Middle frontal gyrus (tissue), 1 donor: ENCODE data around the gene GRIK2.

Source experiments
- DNase-seq: peaks from one replicate; pipeline ENCODE4 v3.0.0-alpha.2; 2015; ENCODE audit warnings: low spot score; ENCODE audit errors: extremely low spot score

GRIK2 gene

DNA sequence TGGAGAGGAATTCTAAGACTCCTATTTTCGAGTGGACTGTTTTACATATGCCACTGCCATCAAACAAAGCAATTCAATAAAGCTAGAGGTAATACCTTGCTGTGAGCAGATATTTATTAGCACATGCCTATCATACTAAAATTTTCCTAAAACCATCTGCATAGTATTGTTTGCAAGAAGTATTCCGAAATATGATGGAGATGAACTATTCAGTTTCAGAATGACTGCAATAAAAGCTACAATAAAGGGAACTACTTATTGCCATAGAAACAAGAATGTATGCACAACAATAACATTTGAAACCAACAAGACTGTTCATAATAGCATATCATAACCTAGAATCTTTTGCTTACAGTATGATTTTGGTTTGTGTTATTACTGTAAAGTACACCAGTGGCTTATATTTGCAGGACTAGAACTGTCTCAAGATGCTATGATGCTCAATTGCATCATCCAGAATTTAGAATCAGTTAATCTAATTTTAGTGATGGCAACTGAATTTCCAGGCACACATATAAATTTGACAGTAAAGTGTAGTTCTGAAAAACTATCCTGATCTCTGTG is 144.3 kb downstream of the GRIK2 start:
- DNase-seq = no peak

DNA sequence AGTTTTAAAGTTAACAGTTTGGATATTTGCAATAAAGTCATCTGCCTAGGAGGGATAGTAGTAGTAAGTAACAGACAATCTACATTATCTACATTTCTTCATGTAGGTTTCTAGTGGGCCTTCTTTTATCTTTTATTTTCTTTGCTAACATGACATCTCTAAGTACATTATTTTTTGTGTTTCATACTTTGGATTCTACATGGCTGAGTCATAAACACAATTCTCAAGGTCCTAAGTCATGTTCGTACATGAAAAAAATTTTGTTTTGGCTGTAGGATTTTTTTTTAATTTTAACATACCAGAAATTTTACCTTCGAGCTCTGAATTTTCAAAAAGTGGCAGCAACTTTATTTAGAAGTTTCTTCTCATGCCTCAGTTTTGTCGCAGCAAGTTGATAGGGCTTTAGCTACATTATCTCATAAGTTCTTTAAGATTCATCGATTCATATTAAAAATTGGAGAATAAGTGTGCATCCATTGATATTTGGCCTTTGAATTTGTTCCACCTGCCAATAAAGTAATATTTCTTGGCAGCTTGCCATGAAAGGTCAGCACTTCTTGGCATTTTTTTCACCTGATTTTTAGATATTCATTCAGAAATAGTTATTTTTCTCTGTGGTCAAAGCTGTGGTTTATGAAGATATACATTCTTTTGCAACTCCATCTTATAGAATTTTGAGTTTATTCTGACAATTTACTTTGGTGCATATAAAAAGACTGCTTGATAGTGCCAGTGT is 146.2 kb downstream of the GRIK2 start:
- no peak for DNase-seq

DNA sequence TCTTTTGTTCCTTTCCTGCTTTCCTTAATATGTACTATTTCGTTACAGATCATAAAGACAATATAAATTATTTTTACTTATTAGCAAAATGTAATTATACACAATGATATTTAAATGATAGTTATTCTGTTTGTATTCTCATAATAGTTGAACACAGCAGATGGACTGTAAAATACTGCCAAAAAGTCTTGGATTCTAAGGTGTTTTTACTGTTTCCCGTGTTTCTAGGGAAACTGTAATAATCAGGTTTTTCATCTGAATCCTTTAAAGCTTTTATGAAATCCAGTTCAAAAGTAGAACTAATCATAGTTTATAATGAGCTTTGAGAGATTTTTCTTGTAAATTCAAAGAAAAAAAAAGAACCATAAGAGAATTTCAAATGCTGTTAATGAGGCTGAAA is 148.4 kb downstream of the GRIK2 start:
- no peak for DNase-seq

DNA sequence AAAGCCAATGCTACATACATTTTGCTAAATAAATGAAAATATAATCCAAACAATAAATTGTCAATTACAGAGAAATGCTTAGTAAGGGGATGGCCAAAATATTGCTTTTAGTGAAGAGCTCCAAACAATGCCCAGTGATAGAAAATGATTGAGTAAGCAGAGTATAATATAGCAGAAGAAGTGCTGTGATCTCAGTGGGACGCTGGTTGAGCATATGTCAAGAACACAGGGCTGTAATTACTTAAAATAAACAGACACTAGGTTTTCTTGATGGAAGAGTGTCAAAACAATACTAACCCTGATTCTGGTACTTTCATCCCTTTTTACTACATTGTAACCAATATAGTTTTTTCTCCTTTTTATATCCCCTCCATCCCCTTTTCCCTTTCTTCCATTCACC is 150.3 kb downstream of the GRIK2 start:
- DNase-seq = no peak

DNA sequence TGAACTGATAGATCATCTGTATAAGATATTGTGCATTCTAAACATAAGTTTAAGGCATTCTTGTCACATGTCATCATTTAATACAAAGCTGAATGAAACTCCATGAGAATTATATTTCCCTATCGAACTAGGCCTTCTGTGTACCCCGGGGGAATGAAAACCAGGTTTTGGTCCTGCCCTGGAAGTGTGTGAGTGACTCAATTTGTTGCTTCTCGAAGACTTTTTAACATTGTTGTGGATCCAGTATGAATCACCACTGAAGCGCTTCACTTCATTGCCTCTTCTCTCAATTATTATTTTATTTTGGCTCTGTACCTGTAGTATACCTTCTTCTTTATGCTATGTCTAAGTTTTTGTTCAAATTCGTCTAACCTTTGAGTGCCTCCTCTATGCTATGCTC is 150.8 kb downstream of the GRIK2 start:
- DNase-seq = no peak

DNA sequence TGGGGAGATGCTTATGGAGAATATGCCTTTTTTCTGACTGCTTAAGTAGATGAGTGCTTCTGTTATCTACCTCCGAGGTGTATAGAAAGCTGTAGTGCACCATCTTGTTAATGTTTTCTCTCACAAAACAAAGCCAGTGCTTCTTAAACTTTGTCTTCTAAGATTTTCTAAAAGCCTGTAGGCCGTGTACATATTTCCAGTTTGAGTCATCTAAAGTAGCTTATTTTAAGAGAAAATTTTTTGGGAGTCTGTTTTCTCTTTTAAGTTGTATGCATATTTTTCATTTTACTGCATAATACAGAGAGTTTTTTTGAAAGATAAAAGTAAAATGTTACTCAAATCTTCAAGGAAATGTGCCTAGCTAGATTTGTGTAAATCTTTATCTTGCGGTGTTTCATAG is 151.7 kb downstream of the GRIK2 start:
- DNase-seq = no peak

DNA sequence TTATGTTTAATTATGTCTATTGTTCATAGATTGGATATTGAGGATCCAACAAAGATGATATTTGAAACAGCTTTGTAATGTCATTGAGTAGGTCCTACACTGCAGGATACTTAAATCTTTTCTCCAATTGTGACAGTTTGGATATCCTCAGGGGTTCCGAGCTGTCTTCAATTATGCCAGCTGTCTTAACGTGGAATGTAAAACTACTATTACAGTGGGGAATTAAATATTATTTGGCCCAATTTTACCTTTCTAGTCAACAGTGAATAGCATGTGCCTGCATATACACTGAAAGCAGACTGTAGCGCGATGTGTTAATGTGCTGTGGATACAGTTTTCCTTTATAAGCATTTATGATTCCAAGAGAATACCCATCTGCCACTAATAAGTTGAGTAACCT is 156.9 kb downstream of the GRIK2 start:
- DNase-seq = no peak

DNA sequence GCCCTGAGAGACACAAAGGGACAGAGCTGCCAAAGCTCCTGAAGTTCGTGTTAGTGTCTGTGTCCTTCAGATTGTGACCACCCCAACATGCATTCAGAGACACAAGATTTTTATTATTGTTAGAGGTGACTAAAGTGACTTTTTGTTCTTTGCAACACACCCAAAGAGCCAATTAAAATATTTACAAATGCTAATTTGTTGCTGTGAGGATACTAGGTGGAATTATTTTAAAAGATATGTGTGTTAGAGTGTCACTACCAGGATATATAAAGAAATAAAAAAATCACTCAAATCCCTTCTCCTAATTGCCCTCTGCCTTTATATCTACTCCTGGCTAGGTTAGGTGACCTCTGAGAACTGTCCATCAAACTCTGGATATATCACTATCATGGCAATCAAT is 160.7 kb downstream of the GRIK2 start:
- DNase-seq = no peak

DNA sequence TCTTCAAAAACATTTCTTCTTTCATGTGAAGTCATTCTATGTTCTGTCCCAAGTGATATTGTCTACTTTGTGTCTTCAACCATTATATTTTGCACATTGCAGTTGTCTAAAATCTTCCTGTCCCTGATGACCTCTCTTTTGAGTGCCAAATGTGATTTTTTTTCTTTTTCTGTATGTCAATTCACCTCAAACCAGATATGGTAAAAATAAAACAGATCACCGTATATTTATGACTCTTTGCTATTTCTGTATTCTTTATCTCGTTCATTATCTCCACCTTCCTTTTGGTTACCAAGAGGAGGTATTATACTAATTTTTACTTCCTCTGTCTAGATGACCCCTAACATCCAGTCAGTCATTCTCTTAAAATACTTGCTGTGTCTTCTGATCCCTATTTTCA is 165.2 kb downstream of the GRIK2 start:
- DNase-seq = no peak

DNA sequence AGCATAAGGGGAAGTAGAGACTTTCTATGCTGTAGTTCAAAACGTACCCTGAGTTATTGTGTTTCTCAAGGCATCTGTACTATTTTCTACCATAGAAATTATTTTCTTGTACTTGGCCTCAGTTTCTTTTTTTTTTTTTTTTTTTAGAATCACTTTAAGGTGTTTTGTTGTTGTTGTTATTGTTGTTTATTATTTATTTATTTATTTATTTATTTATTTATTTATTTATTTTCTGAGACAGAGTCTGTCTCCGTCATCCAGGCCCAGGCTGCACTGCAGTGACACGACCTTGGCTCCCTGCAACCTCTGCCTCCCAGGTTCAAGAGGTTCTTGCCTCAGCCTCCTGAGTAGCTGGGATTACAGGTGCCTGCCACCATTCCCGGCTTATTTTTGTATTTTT is 179.1 kb downstream of the GRIK2 start:
- no peak for DNase-seq

DNA sequence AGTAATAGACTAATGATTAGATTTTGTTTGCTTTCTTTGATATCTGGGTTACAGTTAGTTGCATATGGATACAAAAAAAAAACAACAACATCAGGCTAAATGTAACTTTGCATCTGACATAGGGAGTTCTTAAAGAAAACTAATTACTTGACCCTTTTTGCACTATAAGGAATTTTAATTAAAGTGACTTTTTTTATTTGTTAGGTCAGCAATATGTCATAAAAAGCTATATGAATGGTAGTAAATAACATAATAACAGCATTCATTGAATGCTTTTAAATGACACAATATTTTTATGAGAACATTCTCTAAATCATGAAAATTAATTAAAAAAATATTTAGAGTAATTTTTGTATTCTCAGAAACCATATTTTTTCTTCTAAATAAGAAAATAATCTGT is 183.6 kb downstream of the GRIK2 start:
- no peak for DNase-seq

DNA sequence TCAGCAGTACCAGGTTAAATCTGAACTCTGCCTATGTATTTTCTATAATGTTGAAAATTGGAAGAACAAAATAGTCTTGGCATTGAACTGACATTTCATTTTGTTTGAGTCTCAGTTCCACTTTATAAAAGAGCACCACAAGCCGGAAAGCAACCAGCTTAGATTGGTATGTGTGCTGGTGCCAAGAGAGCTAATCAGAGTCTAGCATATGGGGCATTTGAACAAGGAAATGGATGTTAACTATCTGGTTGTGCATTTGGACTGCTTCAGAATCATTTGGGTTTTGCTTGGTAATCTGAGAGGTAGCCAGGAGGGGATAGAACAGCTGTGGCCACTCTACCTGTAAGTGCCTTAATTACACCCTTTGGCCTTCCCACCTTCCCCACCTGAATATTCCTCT is 184.8 kb downstream of the GRIK2 start:
- DNase-seq = no peak

DNA sequence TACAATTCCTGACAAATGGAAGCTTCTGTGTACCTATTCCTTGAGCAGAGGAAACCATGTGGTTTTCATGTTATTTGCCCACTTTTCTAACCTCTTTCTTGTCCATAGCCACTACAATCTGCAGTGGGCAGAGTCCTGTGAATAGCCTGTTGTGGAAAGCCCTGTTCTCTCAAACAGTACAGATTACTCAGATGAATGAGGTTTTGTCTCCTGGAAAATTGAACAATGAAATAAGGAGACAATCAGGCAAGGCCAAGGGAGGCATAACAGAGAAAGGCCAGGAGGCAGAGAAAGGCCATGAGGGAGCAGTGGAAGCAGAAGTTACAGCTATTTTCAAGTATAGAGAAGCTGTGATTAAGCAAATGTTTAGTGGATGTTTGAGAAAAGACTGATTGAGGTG is 189.3 kb downstream of the GRIK2 start:
- no peak for DNase-seq

DNA sequence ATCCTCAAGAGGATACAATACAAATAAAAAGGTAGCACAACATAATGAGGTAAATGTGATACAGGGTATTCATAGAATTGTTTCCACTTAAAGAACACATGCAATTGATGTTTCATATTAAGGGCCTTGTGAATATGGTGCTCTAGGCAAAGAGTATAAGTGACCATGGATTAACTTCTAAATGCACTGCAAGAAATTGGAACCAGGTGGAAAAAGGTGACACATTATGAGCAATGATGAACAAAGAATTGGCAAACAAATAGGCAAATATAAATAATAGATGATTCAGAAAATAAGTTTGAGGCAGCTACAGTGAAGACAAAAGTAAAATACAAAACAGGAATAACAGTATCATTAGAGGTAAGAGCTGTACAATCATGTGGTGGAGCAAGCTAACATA is 192.0 kb downstream of the GRIK2 start:
- no peak for DNase-seq

DNA sequence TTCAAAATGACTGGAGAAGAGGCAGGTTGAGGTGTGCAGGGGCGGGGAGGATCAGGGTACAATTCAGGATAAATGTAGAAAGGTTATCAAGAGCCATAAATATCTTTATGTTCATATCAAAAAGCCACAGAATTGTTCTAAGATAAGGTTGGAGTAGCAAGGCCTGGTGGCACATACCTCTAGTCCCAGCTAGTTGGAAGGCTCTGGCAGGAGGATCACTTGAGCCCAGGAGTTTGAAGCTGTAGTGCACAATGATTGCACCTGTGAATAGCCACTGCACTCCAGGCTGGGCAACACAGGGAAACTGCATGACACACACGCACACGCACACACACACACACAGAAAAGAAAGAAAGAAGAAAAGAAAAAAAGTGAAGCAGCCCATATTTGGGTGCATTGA is 194.8 kb downstream of the GRIK2 start:
- DNase-seq = no peak

DNA sequence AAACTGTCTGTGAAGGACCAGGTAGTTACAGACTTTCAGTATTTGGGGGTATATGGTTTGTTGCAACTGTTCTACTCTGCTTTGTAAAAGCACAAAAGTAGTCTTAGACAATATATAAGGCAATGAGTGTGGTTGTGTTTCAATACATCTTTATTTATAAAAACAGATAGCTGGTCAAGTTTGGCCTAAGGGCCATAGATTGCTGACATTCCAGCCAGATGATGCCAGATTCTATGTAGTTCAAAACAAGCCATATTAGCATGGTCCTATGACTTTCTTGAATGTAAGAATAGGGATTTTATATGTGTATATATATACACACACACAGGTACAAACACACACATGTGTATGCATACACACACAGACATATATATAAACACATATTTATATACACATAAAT is 201.8 kb downstream of the GRIK2 start:
- no peak for DNase-seq

DNA sequence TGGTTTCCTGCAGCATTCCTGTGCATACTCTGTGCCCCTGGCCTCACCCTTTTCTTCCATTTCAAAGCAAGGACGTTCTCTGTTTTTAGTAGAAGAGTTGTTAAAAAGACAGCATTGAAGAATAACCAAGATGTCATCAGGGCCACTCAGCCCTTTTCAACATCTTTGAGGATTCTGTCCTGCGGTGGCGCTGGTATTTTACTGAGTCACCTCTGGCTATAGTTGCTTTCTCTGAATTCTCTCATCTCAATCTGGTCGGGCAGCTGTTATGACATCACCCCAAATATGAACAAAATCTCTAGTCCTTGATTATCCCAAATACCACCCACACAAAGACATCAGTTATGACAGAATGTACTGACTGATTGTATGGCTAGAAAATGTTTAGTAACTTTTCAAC is 204.2 kb downstream of the GRIK2 start:
- no peak for DNase-seq

DNA sequence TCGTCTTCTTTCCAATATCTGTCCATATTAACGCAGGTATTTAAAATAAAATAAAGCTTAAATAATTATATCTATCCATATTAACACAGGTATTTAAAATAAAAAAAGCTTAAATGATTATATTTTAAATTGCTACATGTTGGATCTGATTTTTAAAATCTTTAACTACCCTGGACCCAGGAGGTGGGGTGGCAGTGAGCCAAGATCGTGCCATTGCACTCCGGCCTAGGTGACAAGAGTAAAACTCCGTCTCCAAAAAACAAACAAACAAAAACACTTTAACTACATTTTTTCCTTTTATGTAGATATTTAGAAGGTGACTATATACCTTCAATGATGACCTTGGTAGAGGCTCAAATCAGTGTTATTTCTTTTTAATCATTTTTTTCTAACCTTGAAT is 211.9 kb downstream of the GRIK2 start:
- DNase-seq = no peak

DNA sequence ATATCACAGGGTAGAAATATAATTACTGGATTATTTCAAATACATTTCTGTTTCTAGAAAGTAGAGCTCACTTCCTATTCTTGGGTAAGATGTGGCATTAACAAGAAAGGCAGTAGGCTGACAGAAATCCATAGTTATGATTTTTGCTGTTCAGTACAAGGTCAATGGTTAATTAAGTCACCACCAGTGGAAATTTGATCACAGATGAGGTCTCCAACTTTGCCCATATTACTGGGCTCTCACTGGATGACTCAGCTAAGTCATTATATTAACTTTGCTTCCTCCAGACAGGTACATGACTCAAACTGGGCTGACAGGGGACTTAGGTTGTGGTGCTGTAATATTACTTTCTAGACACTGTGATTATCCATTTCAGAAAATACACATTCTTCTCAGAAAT is 212.4 kb downstream of the GRIK2 start:
- DNase-seq = no peak

DNA sequence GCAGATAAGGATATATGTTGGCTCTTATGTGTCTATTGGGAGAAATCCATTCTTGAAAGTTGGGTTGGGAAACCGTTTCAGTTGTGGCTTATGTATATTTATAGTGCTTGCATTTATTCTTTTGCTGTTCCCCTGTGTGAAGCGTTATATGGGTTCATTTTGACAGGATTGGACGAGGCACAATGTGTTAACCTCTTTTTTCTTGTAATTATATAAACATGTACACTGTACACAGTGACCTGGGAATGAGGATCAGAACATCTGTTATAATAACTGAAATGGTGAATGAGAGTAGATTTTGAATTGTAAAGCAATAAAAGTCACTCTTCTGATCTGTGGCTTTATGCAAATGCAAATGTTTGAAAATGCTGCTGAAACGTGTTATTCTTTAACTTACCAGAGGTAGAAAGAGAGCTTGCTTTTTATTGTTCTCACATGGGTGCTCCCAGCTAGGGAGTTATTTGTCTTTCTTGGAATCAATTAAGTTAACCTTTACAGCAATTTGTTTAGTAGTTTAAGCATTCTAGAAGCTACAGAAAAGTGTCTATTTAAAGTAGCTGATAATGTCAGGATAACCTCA is 213.7 kb downstream of the GRIK2 start:
- DNase-seq = no peak

DNA sequence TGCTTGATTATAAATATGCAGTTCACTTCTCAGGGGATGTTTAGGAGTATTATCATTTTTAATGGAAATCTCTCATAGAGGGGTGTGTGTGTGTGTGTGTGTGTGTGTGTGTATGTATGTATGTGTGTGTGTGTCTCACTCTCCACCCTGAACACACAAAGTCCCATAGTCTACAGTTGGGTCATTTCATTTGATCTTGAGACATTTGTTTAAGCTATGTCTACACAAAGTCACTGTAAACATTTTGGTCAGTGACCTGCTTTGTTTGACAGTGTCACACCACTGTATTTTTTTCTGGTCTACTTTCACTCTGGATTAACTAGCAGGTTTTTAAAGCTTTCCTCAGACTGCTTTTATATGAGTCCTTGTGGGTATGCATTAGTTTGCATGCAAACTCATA is 215.2 kb downstream of the GRIK2 start:
- DNase-seq = no peak

DNA sequence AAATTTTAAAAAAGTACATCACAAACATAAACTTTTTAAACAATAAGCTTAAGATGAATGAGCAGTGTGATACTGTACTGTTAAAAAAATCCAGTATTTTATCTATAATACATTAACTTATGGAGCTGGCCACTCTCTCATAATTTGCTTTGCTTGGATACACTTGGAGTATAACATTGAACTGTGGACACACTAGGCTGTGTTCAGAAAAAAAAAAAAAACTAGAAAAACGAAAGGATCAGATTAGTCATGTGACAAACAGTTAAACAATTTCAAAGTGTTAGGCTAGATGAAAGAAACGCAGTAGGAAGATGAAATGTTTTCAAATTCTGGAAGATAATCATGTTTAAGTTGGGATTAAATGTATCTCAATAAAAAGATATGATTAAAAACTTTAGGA is 220.0 kb downstream of the GRIK2 start:
- no peak for DNase-seq

DNA sequence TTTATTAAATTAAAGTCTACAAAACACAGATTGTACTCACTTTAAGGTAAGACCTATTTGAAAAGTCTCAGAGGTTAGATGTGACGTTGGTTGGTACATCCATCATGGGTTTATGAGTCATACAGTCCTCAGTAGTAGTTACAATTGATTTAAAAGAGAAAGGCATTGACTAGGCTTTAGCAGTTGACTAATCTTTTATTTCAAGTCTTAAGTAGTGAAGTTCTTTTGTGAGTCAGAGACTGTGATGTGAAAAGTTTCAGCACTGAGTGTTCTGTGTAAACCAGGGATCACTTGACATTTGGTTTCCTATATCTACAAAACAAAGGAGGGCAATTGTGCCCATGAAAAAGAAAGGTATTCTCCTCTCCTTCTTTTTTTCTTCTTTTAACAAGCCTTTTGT is 221.3 kb downstream of the GRIK2 start:
- DNase-seq = no peak
